GM12878 (cell line): Measurements from ENCODE around the gene GOLGA8B. TPM values are rescaled to one million over a fixed set of nuclear protein-coding genes. Genes with fewer than 3 reads are reported as not detected.
"Not testable (repeated sequence)": the region's sequence is repeated elsewhere in the genome, so short reads cannot be mapped to it uniquely, and the experiment has no call there.

ENCODE experiments used
- ATAC-seq: fragments of 200-7000 bp; cut with Tn5 transposase; 3 replicates; pipeline ENCODE4 v1.9.1; 2020; ENCODE audit warnings: mild to moderate bottlenecking, moderate library complexity
- BruUV-seq: library from RNA; stranded (reverse); fragments of 400-500 nt; replicated peaks from 2 replicates; lab custom pipeline; 2021; lab: Mats Ljungman, UMichigan
- CTCF ChIA-PET: fragments of 300-600 bp; sonication (Branson Sonifier 250); formaldehyde crosslinking; extraction: SDS; loops from one replicate; lab custom pipeline; 2021; ENCODE audit warnings: inconsistent platforms; lab: Yijun Ruan, JAX
- POLR2A ChIA-PET: fragments of 350-600 bp; formaldehyde crosslinking; extraction: SDS; loops from one replicate; lab custom pipeline; 2021; ENCODE audit warnings: inconsistent platforms; lab: Charles Lee
- RAD21 ChIA-PET: fragments of 300-600 bp; sonication (Branson Sonifier 250); formaldehyde crosslinking; loops from one replicate; lab custom pipeline; 2023; ENCODE audit warnings: antibody characterized with exemption; ENCODE audit not compliant: unreplicated experiment; lab: Charles Lee
- SMC1A ChIA-PET: fragments of 300-600 bp; sonication (Branson Sonifier 250); formaldehyde crosslinking; loops from one replicate; lab custom pipeline; 2023; ENCODE audit not compliant: unreplicated experiment, uncharacterized antibody; lab: Charles Lee
- DNase-seq: peaks from one replicate; pipeline ENCODE4 v3.0.0-alpha.2; 2011; ENCODE audit warnings: low read depth, low spot score
- FAIRE-seq: peaks from 3 replicates; lab custom pipeline; 2011; peaks lifted over from hg19 to GRCh38; lab: Jason Lieb, UNC
- H2AFZ ChIP-seq: 2 replicates; pipeline ENCODE4 v1.6.0; 2011; ENCODE audit warnings: low read depth, low read length, control low read depth; ENCODE audit not compliant: control insufficient read depth
- H3K27ac ChIP-seq: 2 replicates; pipeline ENCODE4 v1.5.1; 2011; ENCODE audit warnings: control low read depth; ENCODE audit not compliant: control insufficient read depth, insufficient read depth
- H3K27me3 ChIP-seq, 2 experiments: replicated peaks in 1 of 2; 2 replicates each; pipeline versions ENCODE4 v1.6.0 to v1.6.1; 2011; ENCODE audit warnings: low read length in 1 of 2; ENCODE audit not compliant: control insufficient read depth in 2 of 2, insufficient read depth in 2 of 2
- H3K36me3 ChIP-seq, 2 experiments: 2 replicates each; pipeline ENCODE4 v1.5.1; 2011; ENCODE audit warnings: low read length in 1 of 2; ENCODE audit not compliant: control insufficient read depth in 2 of 2, insufficient read depth in 2 of 2
- H3K4me1 ChIP-seq: 2 replicates; pipeline ENCODE4 v1.6.1; 2011; ENCODE audit warnings: mild to moderate bottlenecking, low read length, moderate library complexity, mixed read lengths; ENCODE audit not compliant: control insufficient read depth, insufficient read depth
- H3K4me2 ChIP-seq: 2 replicates; pipeline ENCODE4 v1.6.0; 2011; ENCODE audit warnings: control low read depth; ENCODE audit not compliant: control insufficient read depth, insufficient read depth
- H3K4me3 ChIP-seq: fragments of 200-600 bp; sonication (generic); 2 replicates; pipeline ENCODE4 v1.5.1; 2016
- H3K79me2 ChIP-seq: 2 replicates; pipeline ENCODE4 v1.6.0; 2011; ENCODE audit warnings: low read length; ENCODE audit not compliant: control insufficient read depth, insufficient read depth
- H3K9ac ChIP-seq: 2 replicates; pipeline ENCODE4 v1.8.0; 2011; ENCODE audit warnings: low read length, control low read depth, mixed read lengths; ENCODE audit not compliant: control insufficient read depth, insufficient read depth
- H3K9me3 ChIP-seq: replicated peaks from 3 replicates; pipeline ENCODE4 v1.5.1; 2011; ENCODE audit warnings: mild to moderate bottlenecking, low read length; ENCODE audit not compliant: control insufficient read depth, insufficient read depth
- H4K20me1 ChIP-seq: 2 replicates; pipeline ENCODE4 v1.6.0; 2011; ENCODE audit not compliant: control insufficient read depth, insufficient read depth
- FOXM1 ChIP-seq: IDR thresholded peaks from 2 replicates; pipeline ENCODE4 v1.6.1; 2012; ENCODE audit warnings: low read depth, mild to moderate bottlenecking, inconsistent platforms, low read length, moderate library complexity
- KLF5 ChIP-seq: fragments of 450-650 bp; IDR thresholded peaks from 2 replicates; pipeline ENCODE4 v1.6.1; 2014; ENCODE audit warnings: mild to moderate bottlenecking; ENCODE audit not compliant: partially characterized antibody
- SREBF2 ChIP-seq: IDR thresholded peaks from 2 replicates; pipeline ENCODE4 v1.6.1; 2012; ENCODE audit warnings: mild to moderate bottlenecking, low read length
- STAT1 ChIP-seq: fragments of 450-650 bp; conservative IDR thresholded peaks from 2 replicates; pipeline ENCODE4 v1.6.1; 2014; ENCODE audit warnings: antibody characterized with exemption, mild to moderate bottlenecking
- TARDBP ChIP-seq: IDR thresholded peaks from 2 replicates; pipeline ENCODE4 v1.6.1; 2016; ENCODE audit warnings: borderline replicate concordance
- TCF3 ChIP-seq: IDR thresholded peaks from 2 replicates; pipeline ENCODE4 v1.6.1; 2012; ENCODE audit warnings: low read depth, mild to moderate bottlenecking, low read length, borderline replicate concordance; ENCODE audit not compliant: insufficient read depth
- WGBS: methylation state at CpG from one replicate; pipeline ENCODE4 v1.1.6; 2016; ENCODE audit warnings: low lambda C conversion rate; ENCODE audit not compliant: insufficient replicate concordance, insufficient coverage; ENCODE audit errors: missing lambda C conversion rate; 5-methylcytosine and 5-hydroxymethylcytosine counted together
- in situ Hi-C: fragments of 300-500 bp; cut with MboI; formaldehyde crosslinking; loops from 9 replicates; pipeline ENCODE4 v1.14.3; 2018; ENCODE audit warnings: mixed read lengths
- intact Hi-C: fragments of 100-400 bp; cut with micrococcal nuclease; formaldehyde crosslinking; loops from one replicate; pipeline ENCODE4 v1.14.2; 2022; ENCODE audit not compliant: unreplicated experiment
- polyA plus RNA-seq, 11 experiments: library from polyadenylated mRNA; depleted of rRNA in 4 of 11; unstranded in 6 of 11; stranded (reverse) in 5 of 11; fragments of >200 nt; fragmentation: Nextera tagmentation in 4 of 11; fragmentation: Illumina TruSeq in 1 of 11; extraction: Ambion mirVana in 4 of 11; extraction: Trizol in 1 of 11; gene quantifications; 1 replicate in 1 of 11; 2 replicates in 10 of 11; pipeline versions ENCODE4 v1.2.1 to v1.2.3, GENCODE V29; 2011 to 2016; ENCODE audit warnings: inconsistent platforms in 2 of 11, missing spikeins in 2 of 11, low read depth in 1 of 11
- total RNA-seq, 4 experiments: library from RNA; depleted of rRNA in 3 of 4; stranded (reverse); fragments of >200 nt in 3 of 4; fragmentation: Illumina TruSeq in 1 of 4; extraction: Trizol in 1 of 4; gene quantifications; 2 replicates each; pipeline versions ENCODE4 v1.2.1 to v1.2.3, GENCODE V29; 2013 to 2021

Gene GOLGA8B
- total and polyA plus RNA-seq, 10 of the 15 experiments (the other 5 are each of a cell fraction or from before 2014, with no cell fraction given) = 18.5 to 302 (median 78.7) TPM

DNA sequence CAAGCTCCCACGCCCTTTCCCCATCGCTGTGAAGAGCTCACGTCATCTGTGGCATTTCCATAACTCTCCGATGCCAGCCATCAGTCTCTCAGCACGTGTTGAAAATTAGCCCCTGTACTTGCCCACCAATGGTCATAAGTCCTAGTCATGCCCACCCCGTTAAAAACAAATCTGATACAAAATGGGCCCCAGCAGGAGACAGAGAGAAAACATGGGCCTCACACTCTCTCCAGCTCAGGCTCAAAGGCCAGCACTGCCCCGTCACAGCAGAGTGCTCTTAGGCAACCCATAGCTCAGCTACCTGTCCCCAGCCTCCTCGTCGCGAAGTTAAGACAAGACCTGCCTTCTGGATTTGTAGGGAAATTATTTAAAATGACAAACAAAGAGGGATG, 5.2 kb downstream of the GOLGA8B start:
- Histone ChIP-seq H3K9ac (no peak overlapping the region), H3K4me1 (peaks cover 3% of the 10 kb centered on the region; the same call in 1 of the 2 replicates), H2AFZ (no peak overlapping the region), H3K27ac (no peak overlapping the region), H3K27me3 (no peaks in the 10 kb centered on the region), H3K4me3 (no peak overlapping the region), H3K36me3 (no peaks in the 10 kb centered on the region), H4K20me1 (no peaks in the 10 kb centered on the region), H3K9me3 (no peaks in the 10 kb centered on the region)
- CTCF ChIA-PET = no interaction called here
- SMC1A ChIA-PET = interaction anchor here (0.7 kb wide), 1 partner anchor 10 kb away, joined by 3 read pairs; no protein-coding TSS in a partner anchor
- intact Hi-C loops (no loop called here), in situ Hi-C loops (loop anchor here (25.0 kb wide), 2 partner anchors 341 to 516 kb away; partner anchors contain the start of gene EMC4)
- 86% methylated on average over 10 of the region's 10 CpGs for WGBS
- no peak for DNase-seq
- ATAC-seq = no peak
- POLR2A ChIA-PET = no interaction called here
- RAD21 ChIA-PET = no interaction called here
- FAIRE-seq = no peak
- BruUV-seq = no TSS peak
- TF ChIP-seq TCF3 (no peak), KLF5 (no peak), FOXM1 (no peak), STAT1 (no peak), SREBF2 (no peak), TARDBP (no peak)
- TF ChIP-seq, all 136 proteins: peak for 0
- no peak overlapping the region for H3K4me2 ChIP-seq
- H3K79me2 ChIP-seq = peaks cover 46% of the 10 kb centered on the region

DNA sequence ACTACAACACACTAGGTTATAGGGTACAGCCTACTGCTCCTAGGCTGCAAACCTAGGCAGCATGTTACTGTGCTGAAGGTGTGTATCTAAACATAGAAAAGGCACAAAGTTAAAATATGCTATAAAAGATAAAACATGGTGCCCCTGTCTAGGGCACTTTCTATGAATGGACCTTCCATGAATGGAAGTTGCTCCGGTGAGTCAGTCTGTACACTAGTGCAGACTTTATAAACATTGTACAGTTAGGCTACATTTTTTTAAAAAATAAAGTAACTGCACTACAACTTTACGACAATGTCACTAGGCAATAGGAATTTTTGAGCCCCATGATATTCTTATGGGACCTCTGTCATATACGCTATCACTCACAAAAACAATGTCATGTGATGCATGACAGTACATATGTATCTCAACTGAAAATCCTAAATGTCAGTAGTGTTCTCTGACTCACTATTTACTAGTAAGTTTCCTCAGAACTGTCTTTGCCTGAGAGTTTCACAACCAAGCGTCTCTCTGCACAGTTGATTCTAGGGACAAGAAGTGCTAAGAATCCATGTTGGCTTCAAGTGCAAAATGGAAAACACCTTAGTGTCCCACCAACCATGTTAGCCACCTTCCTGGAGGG, 5.7 kb downstream of the GOLGA8B start:
- H3K4me3 ChIP-seq, H3K9ac ChIP-seq, H3K4me2 ChIP-seq, H3K9me3 ChIP-seq, ATAC-seq, H3K36me3 ChIP-seq, H2AFZ ChIP-seq, DNase-seq, intact Hi-C loops, RAD21 ChIA-PET, CTCF ChIA-PET, FAIRE-seq, H3K27me3 ChIP-seq, H4K20me1 ChIP-seq, H3K4me1 ChIP-seq, H3K27ac ChIP-seq, POLR2A ChIA-PET, BruUV-seq: not testable (repeated sequence)
- H3K79me2 ChIP-seq = peaks cover 41% of the 10 kb centered on the region
- in situ Hi-C loops = loop anchor here (25.0 kb wide), 2 partner anchors 340 to 515 kb away; partner anchors contain the start of gene EMC4
- WGBS = 63% methylated on average over 4 of the region's 4 CpGs
- SMC1A ChIA-PET = interaction anchor here (0.7 kb wide), 1 partner anchor 10 kb away, joined by 3 read pairs; no protein-coding TSS in a partner anchor

DNA sequence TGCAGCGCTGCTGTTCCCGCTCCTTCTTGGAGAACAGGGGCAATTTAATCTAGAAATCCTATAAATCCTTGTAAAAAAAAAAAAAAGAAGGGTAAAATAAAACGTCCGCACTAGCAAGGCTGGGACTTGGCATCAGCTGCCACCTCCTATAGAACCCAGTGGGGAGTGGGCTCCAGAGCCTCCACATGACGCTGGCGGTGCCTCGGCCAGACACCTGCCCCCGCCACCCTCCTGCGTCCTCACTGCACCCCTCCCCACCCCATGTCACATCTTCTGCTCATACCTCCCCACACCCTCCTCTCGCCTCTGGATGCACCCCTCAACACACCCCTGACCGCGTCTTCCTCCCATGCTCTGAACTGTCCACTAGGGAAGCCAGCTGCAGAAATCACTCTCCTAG, 8.4 kb downstream of the GOLGA8B start:
- peaks cover 21% of the 10 kb centered on the region for H3K79me2 ChIP-seq
- DNase-seq, FAIRE-seq, H3K4me3 ChIP-seq, BruUV-seq, POLR2A ChIA-PET, H3K27me3 ChIP-seq, H3K27ac ChIP-seq, H3K9ac ChIP-seq, intact Hi-C loops, H3K36me3 ChIP-seq, H3K4me2 ChIP-seq, H2AFZ ChIP-seq, RAD21 ChIA-PET, ATAC-seq, H4K20me1 ChIP-seq, CTCF ChIA-PET, H3K4me1 ChIP-seq, H3K9me3 ChIP-seq: not testable (repeated sequence)
- WGBS = 100% methylated on average over 3 of the region's 12 CpGs
- in situ Hi-C loops = loop anchor here (25.0 kb wide), 2 partner anchors 338 to 513 kb away; partner anchors contain the start of gene EMC4
- SMC1A ChIA-PET = interaction anchor here (0.6 kb wide), 1 partner anchor 137 kb away, joined by 3 read pairs; no protein-coding TSS in a partner anchor
